ENCODE data around the gene B3GNT2.

- TF ChIP-seq POLR2AphosphoS5 (IDR thresholded peaks at IDR 0.05) (no peak), CTCF (IDR thresholded peaks at IDR 0.05) (no peak), EP300 (IDR thresholded peaks at IDR 0.05) (no peak), POLR2A (IDR thresholded peaks at IDR 0.05) (no peak)
Measured at GRCh38 chr2:62192811-62193210, 3.1 kb upstream of the B3GNT2 start.

Data from suprapubic skin (tissue), 4 donors.